Erythroblast (primary cell): ENCODE data around the gene PGK1.
A peak's percentile ranks its signal among the peaks of the same experiment; 100 is the strongest.
"Not testable (repeated sequence)": the region's sequence is repeated elsewhere in the genome, so short reads cannot be mapped to it uniquely, and the experiment has no call there.

Experiments
- DNase-seq, 2 experiments: peaks; one replicate each; lab custom pipeline; 2025; lab: John Stamatoyannopoulos, UW
- GATA1 ChIP-seq: IDR thresholded peaks from 2 replicates; pipeline ENCODE4 v1.6.1; 2011; ENCODE audit warnings: low read depth, mild to moderate bottlenecking, control low read depth, low read length, moderate library complexity
- POLR2A ChIP-seq: IDR thresholded peaks from 2 replicates; pipeline ENCODE4 v1.6.1; 2011; ENCODE audit warnings: mild to moderate bottlenecking, low read length

The PGK1 gene

DNA sequence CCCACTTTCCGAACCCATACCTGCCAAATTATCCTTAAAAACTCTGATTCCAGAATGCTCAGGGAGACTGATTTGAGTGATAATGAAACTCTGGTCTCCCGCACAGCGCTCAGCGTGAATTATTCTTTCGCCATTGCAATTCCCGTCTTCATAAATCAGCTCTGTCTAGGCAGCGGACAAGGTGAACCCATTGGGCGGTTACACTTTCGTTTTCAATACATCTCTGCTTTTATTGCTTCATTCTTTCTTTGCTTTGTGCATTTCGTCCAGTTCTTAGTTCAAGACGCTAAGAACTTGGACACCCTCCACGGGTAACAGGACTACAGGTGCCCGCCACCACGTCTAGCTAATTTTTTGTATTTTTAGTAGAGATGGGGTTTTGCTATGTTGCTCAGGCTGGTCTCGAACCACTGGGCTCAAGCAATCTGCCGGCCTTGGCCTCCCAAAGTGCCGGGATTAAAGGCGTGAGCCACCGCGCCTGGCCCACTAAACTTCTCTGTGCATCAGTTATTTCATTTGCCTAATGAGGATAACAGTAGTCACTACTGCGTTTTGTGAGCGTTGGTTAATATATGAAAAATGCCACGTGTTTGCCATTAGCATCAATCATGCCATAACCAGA is 936 bp upstream of the PGK1 start:
- DNase-seq, result peak in 1 of 2 experiments; percentile 8
- TF ChIP-seq GATA1 (no peak), POLR2A (no peak)

DNA sequence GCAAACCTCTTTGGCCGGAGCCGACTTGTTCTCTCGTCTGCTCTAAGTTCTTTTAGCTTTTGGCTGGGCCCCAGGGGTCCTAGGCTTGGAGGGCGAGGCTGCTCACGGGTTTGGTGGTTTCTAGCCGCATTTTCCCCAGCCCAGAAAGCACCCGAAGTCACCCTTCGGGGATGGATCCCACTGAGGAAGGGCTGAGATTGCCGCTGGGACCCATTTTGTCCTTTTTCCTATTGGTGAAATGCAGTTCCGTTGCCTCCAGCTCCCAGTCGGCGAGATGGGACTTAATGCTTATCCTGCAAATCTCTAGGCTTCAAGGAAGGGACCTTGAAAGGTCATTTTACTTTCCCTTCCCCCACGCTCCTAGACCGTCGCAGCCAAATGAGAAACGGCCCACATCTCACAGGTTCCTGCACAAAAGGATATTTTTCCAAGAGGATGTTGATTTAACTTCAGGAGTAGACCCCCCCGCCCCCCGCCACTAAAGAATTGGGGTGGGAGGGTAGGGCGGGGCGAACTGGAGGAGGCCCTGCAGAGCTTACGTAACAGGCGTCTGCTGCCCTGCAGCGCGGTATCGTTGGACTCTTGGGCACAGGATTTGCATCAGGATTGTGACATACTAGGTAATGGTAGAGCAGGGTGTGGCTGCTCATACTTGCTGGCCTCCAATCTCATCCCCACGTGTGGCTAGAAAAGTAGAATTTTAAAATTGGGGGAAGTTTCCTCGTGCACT is 564 bp downstream of the PGK1 start:
- peak; percentile 81 to 82 for DNase-seq
- TF ChIP-seq GATA1, result no peak
- peak; percentile 39 for TF ChIP-seq POLR2A

DNA sequence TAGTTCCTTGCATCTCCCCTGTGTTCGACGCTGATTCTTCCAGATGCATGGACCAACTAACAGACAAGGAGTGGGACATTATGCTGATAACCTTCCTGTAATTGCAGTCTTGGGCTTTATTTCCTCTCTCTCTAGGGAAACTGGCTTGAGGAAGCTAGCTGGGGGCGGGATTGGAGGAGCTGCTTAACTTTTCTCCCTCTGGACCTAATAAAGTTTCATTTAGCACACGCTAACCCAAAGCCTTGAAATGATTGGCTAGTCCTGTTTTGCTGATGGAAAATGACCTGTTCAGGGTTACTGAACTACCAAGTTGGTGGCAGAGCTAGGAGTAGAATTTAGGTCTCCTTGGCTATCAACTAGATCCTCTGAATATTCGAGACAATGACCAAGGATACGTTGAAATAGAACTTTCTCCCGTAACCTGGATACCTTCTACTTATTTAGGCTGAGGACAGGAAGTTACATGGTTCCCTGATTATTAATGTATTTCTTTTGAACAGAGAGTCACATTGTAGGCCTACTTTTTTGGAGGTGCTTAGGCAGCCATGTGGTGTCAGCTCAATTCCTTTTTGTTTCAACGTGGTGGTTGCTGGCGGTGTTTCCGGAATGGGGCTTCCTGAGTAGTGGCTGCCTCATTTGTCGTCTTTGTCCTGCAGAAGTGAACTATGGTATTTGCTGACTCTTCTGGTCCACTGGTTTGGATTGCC is 2.0 kb downstream of the PGK1 start:
- TF ChIP-seq GATA1 (no peak), POLR2A (no peak)
- peak in 1 of 2 experiments; percentile 20 for DNase-seq

DNA sequence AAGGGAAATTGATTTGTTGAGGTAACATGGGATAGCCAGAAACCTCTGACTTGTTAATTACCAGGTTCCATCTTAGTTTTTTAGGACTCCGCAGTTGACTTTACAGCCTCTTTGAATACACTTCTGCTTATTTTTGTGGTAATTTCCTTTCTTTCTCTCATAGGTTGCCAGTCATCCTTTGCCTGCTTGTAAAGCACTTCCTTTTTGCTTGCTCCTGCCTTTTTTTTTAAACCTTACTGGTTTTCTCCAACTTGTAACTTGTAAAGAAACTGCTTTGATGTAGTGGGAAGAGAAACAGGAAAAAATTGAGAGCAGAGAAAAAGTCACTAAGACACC is 2.6 kb downstream of the PGK1 start:
- DNase-seq, result no peak
- TF ChIP-seq POLR2A, result no peak

DNA sequence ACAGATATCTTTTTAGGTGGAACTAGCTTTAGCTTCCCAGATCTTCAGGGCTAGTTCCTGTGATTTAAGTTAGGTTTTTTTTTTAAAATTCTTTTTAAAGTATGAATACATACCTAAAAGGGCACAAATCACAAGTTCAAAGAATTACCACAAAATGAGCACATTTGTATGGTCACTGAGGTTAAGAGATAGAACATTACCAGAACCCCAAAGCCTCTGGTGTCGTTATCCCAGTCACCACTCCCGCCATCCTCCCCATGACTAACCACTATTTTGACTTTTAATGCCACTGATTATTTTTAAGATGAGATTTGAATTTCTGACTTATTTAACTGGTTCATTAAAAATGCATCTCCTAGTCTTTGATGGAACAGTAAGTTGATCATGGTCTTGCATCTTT is 5.4 kb downstream of the PGK1 start:
- no peak for TF ChIP-seq POLR2A
- TF ChIP-seq GATA1, result no peak
- DNase-seq, result no peak

DNA sequence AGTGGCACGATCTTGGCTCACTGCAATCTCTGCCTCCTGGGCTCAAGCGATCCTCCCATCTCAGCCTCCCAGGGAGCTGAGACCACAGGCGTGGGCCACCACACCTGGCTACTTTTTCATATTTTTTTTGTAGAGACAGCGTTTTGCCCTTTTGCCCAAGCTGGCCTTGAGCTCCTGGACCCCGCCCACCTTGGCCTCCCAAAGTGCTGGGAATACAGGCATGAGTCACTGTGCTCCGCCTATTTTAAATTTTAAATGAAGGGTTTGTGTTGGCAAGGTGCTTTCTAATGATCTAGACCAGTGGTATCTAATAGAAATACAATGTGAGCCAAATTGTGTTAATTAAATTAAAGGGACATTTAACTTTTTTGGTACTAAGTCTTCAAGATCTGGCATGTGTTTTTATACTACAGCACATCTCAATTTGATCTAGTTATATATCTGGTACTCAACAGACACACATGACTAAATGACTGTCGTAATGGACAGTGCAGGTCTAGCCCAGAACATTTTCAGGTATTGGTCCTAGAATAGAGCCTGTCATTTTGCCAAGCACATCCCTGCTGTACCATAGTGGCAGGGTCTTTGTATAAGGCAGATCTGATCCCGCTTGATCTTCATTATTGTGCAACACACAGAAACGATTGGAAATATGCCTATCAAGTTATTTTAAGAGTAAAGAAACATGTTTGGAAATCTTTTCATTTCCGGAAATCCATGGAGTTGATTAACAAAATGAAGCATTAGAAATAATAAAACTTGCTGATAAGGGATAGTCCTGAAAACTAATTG is 7.3 kb downstream of the PGK1 start:
- DNase-seq, result peak in 1 of 2 experiments; percentile 0
- no peak for TF ChIP-seq POLR2A
- no peak for TF ChIP-seq GATA1

DNA sequence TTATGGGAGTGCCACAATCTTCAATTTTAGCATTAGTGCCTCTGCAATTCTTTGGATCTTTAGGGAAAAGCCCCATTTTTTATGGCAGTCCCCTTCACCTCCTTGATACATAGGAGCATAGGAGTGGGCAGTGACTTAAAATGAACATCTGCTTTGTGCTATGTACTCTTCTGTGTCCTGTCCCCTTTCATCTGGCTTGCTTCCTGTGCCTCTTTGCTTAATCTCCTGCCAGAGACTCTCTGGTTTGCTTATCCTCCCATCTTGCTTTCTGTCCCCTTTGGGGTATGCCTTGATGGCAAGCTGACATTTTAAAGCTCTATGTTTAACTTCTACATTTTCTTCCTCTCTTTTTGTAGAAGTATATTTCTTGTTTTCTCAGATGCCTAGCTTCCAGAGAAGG is 12.3 kb downstream of the PGK1 start:
- DNase-seq, result no peak
- TF ChIP-seq GATA1 (no peak), POLR2A (no peak)

DNA sequence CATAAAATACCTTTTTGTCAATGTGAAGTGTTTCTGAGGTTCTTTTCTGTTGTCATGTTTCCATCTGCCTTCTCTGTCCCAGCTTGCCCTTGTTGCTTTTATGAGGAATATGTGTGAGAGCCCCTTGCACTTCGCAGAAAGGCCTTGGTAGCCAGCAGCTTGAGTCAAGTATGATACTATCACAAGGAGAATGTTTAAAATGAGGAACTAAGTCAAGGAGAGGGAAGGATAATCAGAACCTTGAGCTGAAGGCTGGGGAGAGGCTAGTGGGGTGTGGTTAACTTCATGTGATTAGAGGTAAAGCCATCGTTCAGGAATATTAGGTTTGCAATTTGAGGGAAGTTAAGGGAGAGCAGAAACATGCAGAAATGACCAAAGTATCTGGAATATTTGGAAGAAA is 12.7 kb downstream of the PGK1 start:
- no peak for DNase-seq
- TF ChIP-seq POLR2A, result no peak
- TF ChIP-seq GATA1, result no peak

DNA sequence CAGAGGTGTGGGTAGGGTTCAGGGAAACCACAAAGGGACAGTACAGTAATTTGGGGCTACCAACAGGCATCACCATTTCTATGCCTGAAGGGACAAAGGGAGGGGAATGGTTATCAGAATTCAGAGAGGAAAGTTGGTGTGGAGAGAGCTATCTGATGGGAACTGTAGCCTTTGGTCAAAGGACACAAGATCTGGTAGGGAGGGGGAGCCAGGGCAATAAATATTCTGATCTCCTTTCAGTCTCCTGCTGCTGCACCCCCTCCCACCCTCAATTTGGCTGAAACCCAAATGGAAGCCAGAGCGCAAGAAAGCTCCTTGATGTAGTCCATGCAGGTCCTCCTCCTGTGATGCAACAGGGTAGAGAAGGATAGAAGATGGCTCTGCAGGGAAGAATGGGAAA is 14.6 kb downstream of the PGK1 start:
- TF ChIP-seq POLR2A (no peak), GATA1 (no peak)
- DNase-seq, result no peak

DNA sequence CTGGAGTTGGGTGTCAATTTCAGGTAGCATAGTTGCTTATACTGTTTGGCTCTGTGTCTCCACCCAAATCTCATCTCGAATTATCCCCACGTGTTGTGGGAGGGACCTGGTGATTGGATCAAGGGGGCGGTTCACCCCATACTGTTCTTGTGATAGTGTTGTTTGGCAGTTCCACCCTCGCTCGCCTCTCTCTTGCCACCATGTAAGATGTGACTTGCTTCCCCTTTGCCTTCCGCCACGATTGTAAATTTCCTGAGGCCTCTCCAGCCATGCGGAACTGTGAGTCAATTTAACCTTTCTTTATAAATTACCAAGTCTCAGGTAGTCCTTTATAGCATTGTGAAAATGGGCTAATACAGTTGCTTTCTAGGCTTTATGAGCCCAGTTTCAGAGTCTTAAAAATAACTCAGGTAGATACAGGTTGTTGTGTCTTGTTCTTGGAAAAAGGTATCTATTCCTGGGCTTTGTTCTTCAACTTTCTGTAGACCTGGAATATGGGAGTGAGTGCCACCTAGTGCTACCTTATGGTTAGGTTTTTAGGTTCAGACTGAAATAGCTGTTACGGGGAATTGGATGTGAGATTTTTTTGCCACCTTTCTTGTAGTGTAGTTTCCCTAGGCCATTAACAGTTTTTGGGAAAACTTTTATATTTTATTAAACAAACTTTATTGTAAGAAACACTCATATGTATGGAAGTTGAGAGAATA is 15.6 kb downstream of the PGK1 start:
- TF ChIP-seq GATA1 (no peak), POLR2A (no peak)
- peak in 1 of 2 experiments; percentile 17 for DNase-seq

DNA sequence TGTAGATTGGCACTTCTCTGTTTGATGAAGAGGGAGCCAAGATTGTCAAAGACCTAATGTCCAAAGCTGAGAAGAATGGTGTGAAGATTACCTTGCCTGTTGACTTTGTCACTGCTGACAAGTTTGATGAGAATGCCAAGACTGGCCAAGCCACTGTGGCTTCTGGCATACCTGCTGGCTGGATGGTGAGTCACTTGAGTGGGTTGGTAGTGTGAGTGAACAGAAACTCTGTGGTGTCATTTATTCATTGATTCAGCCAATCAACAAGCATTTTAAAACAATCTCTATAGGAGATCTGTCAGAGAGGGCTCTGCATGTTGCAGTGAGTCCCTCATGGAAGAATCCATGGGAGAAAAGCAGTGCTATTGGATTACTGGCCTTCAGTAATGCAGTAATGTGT is 19.1 kb downstream of the PGK1 start:
- DNase-seq, result no peak
- TF ChIP-seq GATA1, result no peak
- no peak for TF ChIP-seq POLR2A

DNA sequence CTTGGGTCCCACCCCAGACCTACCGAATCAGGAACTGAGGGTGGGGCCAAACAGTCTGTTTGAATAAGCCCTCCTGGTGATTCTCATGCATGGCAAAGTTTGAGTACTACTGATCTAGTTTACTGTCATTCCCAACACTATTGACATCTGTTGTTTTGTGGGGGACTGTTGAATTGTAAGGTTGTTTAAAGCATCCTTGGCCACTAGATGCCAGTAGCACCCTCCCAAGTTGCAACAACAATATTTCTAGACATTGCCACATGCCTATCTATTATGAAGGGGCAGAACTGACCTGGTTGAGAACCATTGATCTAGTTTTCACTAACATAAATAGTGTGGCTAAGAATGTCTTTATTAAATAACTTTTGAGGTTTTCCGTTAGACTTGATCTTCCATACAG is 20.3 kb downstream of the PGK1 start:
- peak; percentile 20 to 52 for DNase-seq
- TF ChIP-seq POLR2A (no peak), GATA1 (no peak)

DNA sequence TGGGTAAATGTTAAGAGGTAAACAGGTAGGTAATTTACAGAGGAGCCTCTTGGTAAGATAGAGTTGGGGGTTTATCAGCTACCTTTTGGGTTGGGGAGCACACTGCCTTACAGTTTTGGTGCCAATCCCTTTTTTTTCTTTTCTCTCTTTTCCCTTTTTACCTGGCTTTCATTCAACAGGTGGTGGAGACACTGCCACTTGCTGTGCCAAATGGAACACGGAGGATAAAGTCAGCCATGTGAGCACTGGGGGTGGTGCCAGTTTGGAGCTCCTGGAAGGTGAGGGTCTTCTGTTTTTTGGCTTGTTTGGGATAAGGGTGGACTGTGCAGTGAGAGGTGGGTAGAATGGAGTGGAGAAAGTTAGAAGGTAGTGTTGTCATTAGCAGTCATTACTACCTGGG is 21.1 kb downstream of the PGK1 start:
- no peak for TF ChIP-seq POLR2A
- TF ChIP-seq GATA1, result no peak

DNA sequence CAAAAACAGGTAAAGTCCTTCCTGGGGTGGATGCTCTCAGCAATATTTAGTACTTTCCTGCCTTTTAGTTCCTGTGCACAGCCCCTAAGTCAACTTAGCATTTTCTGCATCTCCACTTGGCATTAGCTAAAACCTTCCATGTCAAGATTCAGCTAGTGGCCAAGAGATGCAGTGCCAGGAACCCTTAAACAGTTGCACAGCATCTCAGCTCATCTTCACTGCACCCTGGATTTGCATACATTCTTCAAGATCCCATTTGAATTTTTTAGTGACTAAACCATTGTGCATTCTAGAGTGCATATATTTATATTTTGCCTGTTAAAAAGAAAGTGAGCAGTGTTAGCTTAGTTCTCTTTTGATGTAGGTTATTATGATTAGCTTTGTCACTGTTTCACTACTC is 21.7 kb downstream of the PGK1 start:
- DNase-seq, result not testable (repeated sequence)

More for the DNA sequence above, 21.1 kb downstream of the PGK1 start:
- DNase-seq, result no peak
